HuH-7.5 (cell line): ENCODE data around the gene SCLT1.

Experiments
- DNase-seq: peaks from one replicate; pipeline ENCODE4 v3.0.0; 2011; ENCODE audit warnings: low spot score

Gene SCLT1

GRCh38 chr4:128840711-128841318, 252.5 kb downstream of the SCLT1 start:
- no peak for DNase-seq

DNA sequence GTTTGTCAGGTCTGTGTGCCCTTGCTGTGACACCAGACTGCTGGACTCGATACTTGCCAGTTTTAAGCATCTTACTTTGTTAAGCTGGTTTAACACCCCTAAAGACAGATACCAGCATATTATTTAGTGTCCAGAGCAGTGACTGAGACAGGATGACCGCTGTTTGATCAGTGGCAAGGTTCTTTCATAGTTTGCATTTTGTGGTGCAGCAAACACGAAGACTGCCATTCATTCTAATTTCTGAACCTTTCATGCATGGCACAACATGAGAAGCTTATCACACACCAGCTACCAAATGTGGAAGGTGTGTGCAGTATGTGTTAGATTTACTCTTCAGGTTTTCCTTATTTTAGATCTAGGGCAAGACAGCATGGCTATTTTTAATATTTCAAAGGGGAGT, 255.7 kb downstream of the SCLT1 start:
- no peak for DNase-seq

- no peak for DNase-seq
Observed at GRCh38 chr4:128837198-128837597, 256.1 kb downstream of the SCLT1 start.

DNA sequence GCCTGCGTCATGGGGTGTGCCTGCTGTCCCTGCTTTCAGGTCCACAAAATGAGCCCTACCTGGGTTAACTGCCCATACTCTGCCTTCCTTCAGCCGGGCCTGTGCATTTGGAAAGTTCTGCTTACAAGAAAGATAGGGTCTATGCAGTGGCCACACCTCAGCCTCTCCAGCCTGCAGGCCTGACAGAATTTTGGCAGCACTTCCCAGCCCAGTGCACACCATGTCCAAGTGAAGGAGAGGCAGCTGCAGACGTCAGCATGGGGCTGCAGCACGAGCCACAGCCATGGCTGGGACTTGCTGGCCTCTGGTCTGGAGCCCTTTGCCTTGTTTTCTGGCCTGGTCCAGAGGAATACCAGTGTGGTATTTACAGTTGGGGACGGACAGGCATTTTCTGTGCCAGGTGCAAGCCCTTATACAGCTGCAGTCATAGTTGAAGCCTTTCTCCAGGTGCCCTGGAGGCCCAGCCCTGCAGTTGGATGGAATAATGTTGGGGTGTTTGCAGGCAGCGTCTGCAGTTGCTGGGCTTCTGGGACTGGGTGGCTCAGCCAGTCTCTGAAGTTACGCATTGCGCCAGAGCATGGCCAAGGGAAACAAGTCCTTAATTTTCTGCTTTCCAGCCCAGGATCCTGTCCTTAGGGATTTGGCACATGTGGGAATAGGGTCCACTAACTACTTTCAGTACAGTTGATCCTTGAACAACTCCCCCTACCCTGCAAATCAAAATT, 257.7 kb downstream of the SCLT1 start:
- DNase-seq = no peak
